ENCODE data around the gene SIN3A. TPM values are rescaled to one million over a fixed set of nuclear protein-coding genes. Genes with fewer than 3 reads are reported as not detected.

SIN3A gene
- total and polyA plus RNA-seq, 9 of the 15 experiments (the other 6 are each of a cell fraction or from before 2014, with no cell fraction given) = 11.1 to 70.3 (median 25.3) TPM

GRCh38 chr15:75347222-75348033, 104.1 kb downstream of the SIN3A start (continued):
- peak; percentile 45; the same call in 1 of the 2 replicates for TF ChIP-seq CTBP1 (IDR thresholded peaks at IDR 0.05; ENCODE audit: borderline replicate concordance)
- no peak for TF ChIP-seq MCM7 (IDR thresholded peaks at IDR 0.05)
- TF ChIP-seq NR1H2 (CRISPR knock-in tag; IDR thresholded peaks at IDR 0.05) = no peak
- no peak for TF ChIP-seq TGIF2 (CRISPR knock-in tag; IDR thresholded peaks at IDR 0.05)
- no peak for TF ChIP-seq PRMT5 (CRISPR knock-in tag; IDR thresholded peaks at IDR 0.05)
- no peak for TF ChIP-seq ZNF830 (CRISPR knock-in tag; IDR thresholded peaks at IDR 0.05)
- no peak for TF ChIP-seq SMARCB1 (IDR thresholded peaks at IDR 0.05; ENCODE audit: insufficient read length, low read depth)
- TF ChIP-seq MITF (IDR thresholded peaks at IDR 0.05) = no peak
- TF ChIP-seq ZNF408 (CRISPR knock-in tag; IDR thresholded peaks at IDR 0.05; ENCODE audit: low read depth) = no peak
- no peak for TF ChIP-seq BACH1 (tag; IDR thresholded peaks at IDR 0.05)
- no peak for TF ChIP-seq ZBTB33 (CRISPR knock-in tag; IDR thresholded peaks at IDR 0.05)
- no peak for TF ChIP-seq SLC30A9 (CRISPR knock-in tag; IDR thresholded peaks at IDR 0.05)
- TF ChIP-seq ZNF175 (CRISPR knock-in tag; IDR thresholded peaks at IDR 0.05; ENCODE audit: low read depth) = no peak
- no peak for TF ChIP-seq ZNF277 (CRISPR knock-in tag; IDR thresholded peaks at IDR 0.05; ENCODE audit: borderline replicate concordance)
- no peak for TF ChIP-seq HOXB6 (CRISPR knock-in tag; IDR thresholded peaks at IDR 0.05; ENCODE audit: borderline replicate concordance)
- no peak for TF ChIP-seq TCFL5 (CRISPR knock-in tag; conservative IDR thresholded peaks at IDR 0.05)
- no peak for TF ChIP-seq ERF (CRISPR knock-in tag; IDR thresholded peaks at IDR 0.05)
- 0 out of 2 replicates have a peak, but pooled peaks have one; percentile 16 for TF ChIP-seq HNRNPL (IDR thresholded peaks at IDR 0.05; ENCODE audit: low read depth, low read length)
- no peak for TF ChIP-seq ZNF655 (CRISPR knock-in tag; IDR thresholded peaks at IDR 0.05)
- TF ChIP-seq KDM5B (IDR thresholded peaks at IDR 0.05; ENCODE audit: insufficient replicate concordance, low read depth, low read length) = peak; percentile 24
- 0 out of 2 replicates have a peak, but pooled peaks have one; percentile 13 for TF ChIP-seq TCF15 (CRISPR knock-in tag; IDR thresholded peaks at IDR 0.05)
- no peak for TF ChIP-seq ZNF561 (CRISPR knock-in tag; conservative IDR thresholded peaks at IDR 0.05)

Measured in K562 (cell line).